Measurements from ENCODE around the gene NCOA3. TPM values are rescaled to one million over a fixed set of nuclear protein-coding genes. Genes with fewer than 3 reads are reported as not detected.
A peak's percentile ranks its signal among the peaks of the same experiment; 100 is the strongest.
"Not testable (repeated sequence)": the region's sequence is repeated elsewhere in the genome, so short reads cannot be mapped to it uniquely, and the experiment has no call there.

The NCOA3 gene
- total RNA-seq, 5 donors from 2014 or later (not counting 1 experiment from before 2014, with no cell fraction given): 64.4 to 89.2 (median 68.9) TPM

- Histone ChIP-seq H3K27me3 (replicated peaks in 1 of 2; ENCODE audit: control insufficient read depth in 2 of 2, extremely low read depth in 1 of 2, insufficient read depth in 2 of 2, low read length in 1 of 2) (no peaks in the 10 kb centered on the region), H3K4me1 (ENCODE audit: control insufficient read depth in 1 of 2, extremely low read depth in 1 of 2, insufficient read depth in 2 of 2, low read length in 2 of 2) (peaks cover 15 to 39% of the 10 kb centered on the region in 2 experiments), H3K4me3 (ENCODE audit: control insufficient read depth in 1 of 2, extremely low read depth in 1 of 2, low read length in 1 of 2) (no peak overlapping the region), H3K36me3 (ENCODE audit: control insufficient read depth in 2 of 2, extremely low read depth in 1 of 2, insufficient read depth in 1 of 2, low read length in 1 of 2) (no peaks in the 10 kb centered on the region), H3K9me3 (no peaks in the 10 kb centered on the region), H3K27ac (ENCODE audit: low read length) (no peak overlapping the region)
- ChIA-PET POLR2A (no interaction called here), CTCF (interaction anchor here in 1 of 2 donors (0.7 kb wide), 1 partner anchor 10 kb away, joined by 3 read pairs; no protein-coding TSS in a partner anchor)
- ATAC-seq (replicated peaks in 1 of 4) (no peak), DNase-seq (no peak)
- H3K4me3 Mint-ChIP-seq: no peak overlapping the region
- peaks cover 34 to 47% (median 45%) of the 10 kb centered on the region in 3 donors for H3K4me1 Mint-ChIP-seq
- no peaks in the 10 kb centered on the region for H3K9me3 Mint-ChIP-seq
- 93% methylated on average over 3 of the region's 3 CpGs for WGBS (ENCODE audit: insufficient coverage)
- no peaks in the 10 kb centered on the region for H3K36me3 Mint-ChIP-seq
- no peak overlapping the region for H3K27ac Mint-ChIP-seq
- H3K27me3 Mint-ChIP-seq: no peaks in the 10 kb centered on the region
Observed at GRCh38 chr20:47492284-47492683, 9.4 kb upstream of the NCOA3 start.

- Histone ChIP-seq H3K4me1 (ENCODE audit: control insufficient read depth in 1 of 2, extremely low read depth in 1 of 2, insufficient read depth in 2 of 2, low read length in 2 of 2) (peaks cover 8 to 30% of the 10 kb centered on the region in 2 experiments), H3K36me3 (ENCODE audit: control insufficient read depth in 2 of 2, extremely low read depth in 1 of 2, insufficient read depth in 1 of 2, low read length in 1 of 2) (no peaks in the 10 kb centered on the region), H3K9me3 (no peaks in the 10 kb centered on the region), H3K27ac (ENCODE audit: low read length) (no peak overlapping the region), H3K27me3 (replicated peaks in 1 of 2; ENCODE audit: control insufficient read depth in 2 of 2, extremely low read depth in 1 of 2, insufficient read depth in 2 of 2, low read length in 1 of 2) (no peaks in the 10 kb centered on the region), H3K4me3 (ENCODE audit: control insufficient read depth in 1 of 2, extremely low read depth in 1 of 2, low read length in 1 of 2) (no peak overlapping the region)
- POLR2A ChIA-PET: interaction anchor here (0.5 to 1.0 kb wide), 6 partner anchors 9 to 74 kb away, joined by 3 to 17 read pairs (median 4); partner anchors contain the start of gene NCOA3 (in 1 of the 2)
- 60% methylated on average over 1 of the region's 3 CpGs for WGBS (ENCODE audit: insufficient coverage)
- Mint-ChIP-seq H3K27ac (peak overlapping the region; percentile 23 to 52), H3K36me3 (no peaks in the 10 kb centered on the region), H3K4me3 (peak overlapping the region in 1 of 3 donors; percentile 28), H3K27me3 (no peaks in the 10 kb centered on the region), H3K9me3 (no peaks in the 10 kb centered on the region), H3K4me1 (peaks cover 28 to 39% (median 34%) of the 10 kb centered on the region in 3 donors)
- ATAC-seq (replicated peaks in 1 of 4) (peak; percentile 58 to 68 (median 64)), DNase-seq (peak in 29 of 35 experiments; percentile 8 to 65 (median 34))
- CTCF ChIA-PET: interaction anchor here (0.5 to 1.0 kb wide), 5 partner anchors 109 to 223 kb away, joined by 3 to 4 read pairs (median 3); no protein-coding TSS in a partner anchor
Observed at GRCh38 chr20:47493175-47493962, 8.3 kb upstream of the NCOA3 start.

- no peaks in the 10 kb centered on the region for H3K9me3 ChIP-seq
- ChIA-PET POLR2A (interaction anchor here (1.0 kb wide), 2 partner anchors 15 to 44 kb away, joined by 3 read pairs; no protein-coding TSS in a partner anchor), CTCF (interaction anchor here in 1 of 2 donors (1.0 kb wide), 2 partner anchors 127 to 191 kb away, joined by 3 read pairs; no protein-coding TSS in a partner anchor)
- H3K4me1 ChIP-seq (ENCODE audit: control insufficient read depth in 1 of 2, extremely low read depth in 1 of 2, insufficient read depth in 2 of 2, low read length in 2 of 2): peaks cover 8 to 27% of the 10 kb centered on the region in 2 experiments
- H3K4me3 ChIP-seq (ENCODE audit: control insufficient read depth in 1 of 2, extremely low read depth in 1 of 2, low read length in 1 of 2): no peak overlapping the region
- Mint-ChIP-seq H3K4me1 (peaks cover 25 to 36% (median 28%) of the 10 kb centered on the region in 3 donors), H3K36me3 (no peaks in the 10 kb centered on the region), H3K9me3 (no peaks in the 10 kb centered on the region), H3K27me3 (no peaks in the 10 kb centered on the region), H3K27ac (peak overlapping the region in 1 of 2 donors; percentile 52), H3K4me3 (no peak overlapping the region)
- no peaks in the 10 kb centered on the region for H3K27me3 ChIP-seq (replicated peaks in 1 of 2; ENCODE audit: control insufficient read depth in 2 of 2, extremely low read depth in 1 of 2, insufficient read depth in 2 of 2, low read length in 1 of 2)
- H3K27ac ChIP-seq (ENCODE audit: low read length): no peak overlapping the region
- no CpG with 5 or more reads among the region's 2 CpGs for WGBS (ENCODE audit: insufficient coverage)
- DNase-seq: no peak
- no peak for ATAC-seq (replicated peaks in 1 of 4)
- H3K36me3 ChIP-seq (ENCODE audit: control insufficient read depth in 2 of 2, extremely low read depth in 1 of 2, insufficient read depth in 1 of 2, low read length in 1 of 2): no peaks in the 10 kb centered on the region
Observed at GRCh38 chr20:47493963-47494293, 7.8 kb upstream of the NCOA3 start.

- H3K36me3 ChIP-seq (ENCODE audit: control insufficient read depth in 2 of 2, extremely low read depth in 1 of 2, insufficient read depth in 1 of 2, low read length in 1 of 2); H3K27ac Mint-ChIP-seq; H3K27ac ChIP-seq (ENCODE audit: low read length); H3K9me3 ChIP-seq; H3K4me3 Mint-ChIP-seq; H3K27me3 ChIP-seq (replicated peaks in 1 of 2; ENCODE audit: control insufficient read depth in 2 of 2, extremely low read depth in 1 of 2, insufficient read depth in 2 of 2, low read length in 1 of 2); H3K27me3 Mint-ChIP-seq; CTCF ChIA-PET; H3K36me3 Mint-ChIP-seq; DNase-seq; POLR2A ChIA-PET; ATAC-seq (replicated peaks in 1 of 4); H3K4me3 ChIP-seq (ENCODE audit: control insufficient read depth in 1 of 2, extremely low read depth in 1 of 2, low read length in 1 of 2); H3K9me3 Mint-ChIP-seq: not testable (repeated sequence)
- peaks cover 20 to 29% (median 22%) of the 10 kb centered on the region in 3 donors for H3K4me1 Mint-ChIP-seq
- WGBS (ENCODE audit: insufficient coverage): 67% methylated on average over 3 of the region's 11 CpGs
- H3K4me1 ChIP-seq (ENCODE audit: control insufficient read depth in 1 of 2, extremely low read depth in 1 of 2, insufficient read depth in 2 of 2, low read length in 2 of 2): peaks cover 8 to 21% of the 10 kb centered on the region in 2 experiments
Observed at GRCh38 chr20:47494606-47495005, 7.1 kb upstream of the NCOA3 start.

- ATAC-seq (replicated peaks in 1 of 4) (no peak), DNase-seq (no peak)
- Histone ChIP-seq H3K27ac (ENCODE audit: low read length) (no peak overlapping the region), H3K9me3 (no peaks in the 10 kb centered on the region), H3K4me1 (ENCODE audit: control insufficient read depth in 1 of 2, extremely low read depth in 1 of 2, insufficient read depth in 2 of 2, low read length in 2 of 2) (peaks cover 4 to 15% of the 10 kb centered on the region in 2 experiments), H3K27me3 (replicated peaks in 1 of 2; ENCODE audit: control insufficient read depth in 2 of 2, extremely low read depth in 1 of 2, insufficient read depth in 2 of 2, low read length in 1 of 2) (no peaks in the 10 kb centered on the region), H3K36me3 (ENCODE audit: control insufficient read depth in 2 of 2, extremely low read depth in 1 of 2, insufficient read depth in 1 of 2, low read length in 1 of 2) (no peaks in the 10 kb centered on the region), H3K4me3 (ENCODE audit: control insufficient read depth in 1 of 2, extremely low read depth in 1 of 2, low read length in 1 of 2) (no peak overlapping the region)
- WGBS (ENCODE audit: insufficient coverage): no CpG with 5 or more reads among the region's 1 CpG
- H3K27ac Mint-ChIP-seq: no peak overlapping the region
- no peak overlapping the region for H3K4me3 Mint-ChIP-seq
- H3K36me3 Mint-ChIP-seq: no peaks in the 10 kb centered on the region
- CTCF ChIA-PET: no interaction called here
- H3K27me3 Mint-ChIP-seq: no peaks in the 10 kb centered on the region
- peaks cover 27 to 36% (median 28%) of the 10 kb centered on the region in 3 donors for H3K4me1 Mint-ChIP-seq
- POLR2A ChIA-PET: no interaction called here
- no peaks in the 10 kb centered on the region for H3K9me3 Mint-ChIP-seq
Observed at GRCh38 chr20:47496118-47496517, 5.6 kb upstream of the NCOA3 start.

GRCh38 chr20:47498606-47499005 is 3.1 kb upstream of the NCOA3 start:
- CTCF ChIA-PET: no interaction called here
- no peaks in the 10 kb centered on the region for H3K27me3 ChIP-seq (replicated peaks in 1 of 2; ENCODE audit: control insufficient read depth in 2 of 2, extremely low read depth in 1 of 2, insufficient read depth in 2 of 2, low read length in 1 of 2)
- DNase-seq (no peak), ATAC-seq (replicated peaks in 1 of 4) (no peak)
- no peaks in the 10 kb centered on the region for H3K36me3 ChIP-seq (ENCODE audit: control insufficient read depth in 2 of 2, extremely low read depth in 1 of 2, insufficient read depth in 1 of 2, low read length in 1 of 2)
- Mint-ChIP-seq H3K27ac (no peak overlapping the region), H3K9me3 (no peaks in the 10 kb centered on the region), H3K4me3 (no peak overlapping the region), H3K36me3 (no peaks in the 10 kb centered on the region), H3K4me1 (peaks cover 30 to 33% (median 31%) of the 10 kb centered on the region in 3 donors), H3K27me3 (no peaks in the 10 kb centered on the region)
- H3K4me3 ChIP-seq (ENCODE audit: control insufficient read depth in 1 of 2, extremely low read depth in 1 of 2, low read length in 1 of 2): no peak overlapping the region
- POLR2A ChIA-PET: no interaction called here
- H3K4me1 ChIP-seq (ENCODE audit: control insufficient read depth in 1 of 2, extremely low read depth in 1 of 2, insufficient read depth in 2 of 2, low read length in 2 of 2): peaks cover 8 to 13% of the 10 kb centered on the region in 2 experiments
- H3K27ac ChIP-seq (ENCODE audit: low read length): no peak overlapping the region
- no peaks in the 10 kb centered on the region for H3K9me3 ChIP-seq
- WGBS (ENCODE audit: insufficient coverage): 100% methylated on average over 2 of the region's 6 CpGs
